H1 (cell line): ENCODE data around the gene SUB1. TPM values are rescaled to one million over a fixed set of nuclear protein-coding genes. Genes with fewer than 3 reads are reported as not detected.

Experiments used
- GTF2F1 ChIP-seq: IDR thresholded peaks from 2 replicates; pipeline ENCODE4 v1.6.1; 2012; ENCODE audit warnings: low read depth, low read length, improper control_type of control experiment, borderline replicate concordance
- POLR2AphosphoS5 ChIP-seq: IDR thresholded peaks from 2 replicates; pipeline ENCODE4 v1.6.1; 2011; ENCODE audit warnings: low read depth, low read length
- SUZ12 ChIP-seq: fragments of 200-600 bp; sonication (generic); IDR thresholded peaks from 2 replicates; pipeline ENCODE4 v1.6.1; 2012; ENCODE audit warnings: mild to moderate bottlenecking, inconsistent platforms, low read length, moderate library complexity, mixed read lengths
- polyA plus RNA-seq, 7 experiments: library from polyadenylated mRNA; depleted of rRNA in 3 of 7; stranded (reverse) in 5 of 7; unstranded in 2 of 7; fragments of >200 nt in 5 of 7; fragments of 200-250 nt in 2 of 7; gene quantifications; 1 replicate in 5 of 7; 2 replicates in 1 of 7; 4 replicates in 1 of 7; pipeline versions ENCODE4 v1.2.1 to v1.2.3, GENCODE V29; 2011 to 2013; ENCODE audit warnings: missing spikeins in 2 of 7, mixed read lengths in 2 of 7
- total RNA-seq: library from RNA; stranded (reverse); fragmentation: NEBNext Ultra II Directional; extraction: Animal tissue kit (Norgen Biotek cat#: 25700); gene quantifications from 2 replicates; pipeline ENCODE4 v1.2.1, GENCODE V29; 2021
- TF ChIP-seq, protein P1 (sequence below): fragments of 300-600 bp; sonication (generic); IDR thresholded peaks from 2 replicates; pipeline ENCODE4 v1.7.1; 2012; ENCODE audit warnings: low read length, moderate library complexity, mild to moderate bottlenecking, inconsistent platforms; ENCODE audit not compliant: insufficient replicate concordance

The SUB1 gene
- total and polyA plus RNA-seq, 2 of the 8 experiments (the other 6 are each of a cell fraction or from before 2014, with no cell fraction given): 83.9 to 325 TPM

DNA sequence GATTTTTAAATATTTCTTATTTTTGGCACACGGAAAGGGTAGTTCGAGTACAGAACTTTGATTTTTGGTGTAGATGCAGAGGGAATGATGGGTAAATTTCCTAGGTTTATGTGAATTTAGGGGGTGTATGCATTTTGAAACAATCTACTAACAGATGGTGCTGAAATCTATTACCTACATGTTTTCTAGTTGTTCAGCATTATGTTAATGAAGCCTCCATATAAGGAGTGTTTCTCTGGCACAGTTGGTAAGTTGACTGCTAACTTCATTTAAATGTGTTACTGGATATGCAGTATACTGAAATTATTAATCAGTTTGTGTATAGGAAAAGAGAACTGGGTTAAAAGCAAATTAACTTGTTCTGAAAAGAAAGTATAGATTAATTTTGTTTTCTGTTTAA lies 17.5 kb downstream of the SUB1 start (continued):
- TF ChIP-seq, protein P1, sequence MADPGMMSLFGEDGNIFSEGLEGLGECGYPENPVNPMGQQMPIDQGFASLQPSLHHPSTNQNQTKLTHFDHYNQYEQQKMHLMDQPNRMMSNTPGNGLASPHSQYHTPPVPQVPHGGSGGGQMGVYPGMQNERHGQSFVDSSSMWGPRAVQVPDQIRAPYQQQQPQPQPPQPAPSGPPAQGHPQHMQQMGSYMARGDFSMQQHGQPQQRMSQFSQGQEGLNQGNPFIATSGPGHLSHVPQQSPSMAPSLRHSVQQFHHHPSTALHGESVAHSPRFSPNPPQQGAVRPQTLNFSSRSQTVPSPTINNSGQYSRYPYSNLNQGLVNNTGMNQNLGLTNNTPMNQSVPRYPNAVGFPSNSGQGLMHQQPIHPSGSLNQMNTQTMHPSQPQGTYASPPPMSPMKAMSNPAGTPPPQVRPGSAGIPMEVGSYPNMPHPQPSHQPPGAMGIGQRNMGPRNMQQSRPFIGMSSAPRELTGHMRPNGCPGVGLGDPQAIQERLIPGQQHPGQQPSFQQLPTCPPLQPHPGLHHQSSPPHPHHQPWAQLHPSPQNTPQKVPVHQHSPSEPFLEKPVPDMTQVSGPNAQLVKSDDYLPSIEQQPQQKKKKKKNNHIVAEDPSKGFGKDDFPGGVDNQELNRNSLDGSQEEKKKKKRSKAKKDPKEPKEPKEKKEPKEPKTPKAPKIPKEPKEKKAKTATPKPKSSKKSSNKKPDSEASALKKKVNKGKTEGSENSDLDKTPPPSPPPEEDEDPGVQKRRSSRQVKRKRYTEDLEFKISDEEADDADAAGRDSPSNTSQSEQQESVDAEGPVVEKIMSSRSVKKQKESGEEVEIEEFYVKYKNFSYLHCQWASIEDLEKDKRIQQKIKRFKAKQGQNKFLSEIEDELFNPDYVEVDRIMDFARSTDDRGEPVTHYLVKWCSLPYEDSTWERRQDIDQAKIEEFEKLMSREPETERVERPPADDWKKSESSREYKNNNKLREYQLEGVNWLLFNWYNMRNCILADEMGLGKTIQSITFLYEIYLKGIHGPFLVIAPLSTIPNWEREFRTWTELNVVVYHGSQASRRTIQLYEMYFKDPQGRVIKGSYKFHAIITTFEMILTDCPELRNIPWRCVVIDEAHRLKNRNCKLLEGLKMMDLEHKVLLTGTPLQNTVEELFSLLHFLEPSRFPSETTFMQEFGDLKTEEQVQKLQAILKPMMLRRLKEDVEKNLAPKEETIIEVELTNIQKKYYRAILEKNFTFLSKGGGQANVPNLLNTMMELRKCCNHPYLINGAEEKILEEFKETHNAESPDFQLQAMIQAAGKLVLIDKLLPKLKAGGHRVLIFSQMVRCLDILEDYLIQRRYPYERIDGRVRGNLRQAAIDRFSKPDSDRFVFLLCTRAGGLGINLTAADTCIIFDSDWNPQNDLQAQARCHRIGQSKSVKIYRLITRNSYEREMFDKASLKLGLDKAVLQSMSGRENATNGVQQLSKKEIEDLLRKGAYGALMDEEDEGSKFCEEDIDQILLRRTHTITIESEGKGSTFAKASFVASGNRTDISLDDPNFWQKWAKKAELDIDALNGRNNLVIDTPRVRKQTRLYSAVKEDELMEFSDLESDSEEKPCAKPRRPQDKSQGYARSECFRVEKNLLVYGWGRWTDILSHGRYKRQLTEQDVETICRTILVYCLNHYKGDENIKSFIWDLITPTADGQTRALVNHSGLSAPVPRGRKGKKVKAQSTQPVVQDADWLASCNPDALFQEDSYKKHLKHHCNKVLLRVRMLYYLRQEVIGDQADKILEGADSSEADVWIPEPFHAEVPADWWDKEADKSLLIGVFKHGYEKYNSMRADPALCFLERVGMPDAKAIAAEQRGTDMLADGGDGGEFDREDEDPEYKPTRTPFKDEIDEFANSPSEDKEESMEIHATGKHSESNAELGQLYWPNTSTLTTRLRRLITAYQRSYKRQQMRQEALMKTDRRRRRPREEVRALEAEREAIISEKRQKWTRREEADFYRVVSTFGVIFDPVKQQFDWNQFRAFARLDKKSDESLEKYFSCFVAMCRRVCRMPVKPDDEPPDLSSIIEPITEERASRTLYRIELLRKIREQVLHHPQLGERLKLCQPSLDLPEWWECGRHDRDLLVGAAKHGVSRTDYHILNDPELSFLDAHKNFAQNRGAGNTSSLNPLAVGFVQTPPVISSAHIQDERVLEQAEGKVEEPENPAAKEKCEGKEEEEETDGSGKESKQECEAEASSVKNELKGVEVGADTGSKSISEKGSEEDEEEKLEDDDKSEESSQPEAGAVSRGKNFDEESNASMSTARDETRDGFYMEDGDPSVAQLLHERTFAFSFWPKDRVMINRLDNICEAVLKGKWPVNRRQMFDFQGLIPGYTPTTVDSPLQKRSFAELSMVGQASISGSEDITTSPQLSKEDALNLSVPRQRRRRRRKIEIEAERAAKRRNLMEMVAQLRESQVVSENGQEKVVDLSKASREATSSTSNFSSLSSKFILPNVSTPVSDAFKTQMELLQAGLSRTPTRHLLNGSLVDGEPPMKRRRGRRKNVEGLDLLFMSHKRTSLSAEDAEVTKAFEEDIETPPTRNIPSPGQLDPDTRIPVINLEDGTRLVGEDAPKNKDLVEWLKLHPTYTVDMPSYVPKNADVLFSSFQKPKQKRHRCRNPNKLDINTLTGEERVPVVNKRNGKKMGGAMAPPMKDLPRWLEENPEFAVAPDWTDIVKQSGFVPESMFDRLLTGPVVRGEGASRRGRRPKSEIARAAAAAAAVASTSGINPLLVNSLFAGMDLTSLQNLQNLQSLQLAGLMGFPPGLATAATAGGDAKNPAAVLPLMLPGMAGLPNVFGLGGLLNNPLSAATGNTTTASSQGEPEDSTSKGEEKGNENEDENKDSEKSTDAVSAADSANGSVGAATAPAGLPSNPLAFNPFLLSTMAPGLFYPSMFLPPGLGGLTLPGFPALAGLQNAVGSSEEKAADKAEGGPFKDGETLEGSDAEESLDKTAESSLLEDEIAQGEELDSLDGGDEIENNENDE: no peak
- no peak for TF ChIP-seq POLR2AphosphoS5
- TF ChIP-seq GTF2F1: no peak
- TF ChIP-seq SUZ12: no peak
